ENCODE results near the gene CAB39L.

DNA sequence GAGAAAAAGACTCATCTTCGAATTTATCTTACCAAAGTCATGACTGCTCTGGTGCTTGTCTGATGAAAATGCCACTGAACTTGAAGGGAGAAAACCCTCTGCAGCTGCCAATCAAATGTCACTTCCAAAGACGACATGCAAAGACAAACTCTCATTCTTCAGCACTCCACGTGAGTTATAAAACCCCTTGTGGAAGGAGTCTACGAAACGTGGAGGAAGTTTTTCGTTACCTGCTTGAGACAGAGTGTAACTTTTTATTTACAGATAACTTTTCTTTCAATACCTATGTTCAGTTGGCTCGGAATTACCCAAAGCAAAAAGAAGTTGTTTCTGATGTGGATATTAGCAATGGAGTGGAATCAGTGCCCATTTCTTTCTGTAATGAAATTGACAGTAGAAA, 32.7 kb upstream of the CAB39L start:
- TF ChIP-seq EZH2 (IDR thresholded peaks at IDR 0.05; ENCODE audit: borderline replicate concordance, insufficient read depth, low read length, poor library complexity, severe bottlenecking) (no peak), MXI1 (conservative IDR thresholded peaks at IDR 0.05; ENCODE audit: poor library complexity, severe bottlenecking) (no peak), TAF1 (IDR thresholded peaks at IDR 0.05; ENCODE audit: low read depth) (no peak)
- TF ChIP-seq, protein P1, sequence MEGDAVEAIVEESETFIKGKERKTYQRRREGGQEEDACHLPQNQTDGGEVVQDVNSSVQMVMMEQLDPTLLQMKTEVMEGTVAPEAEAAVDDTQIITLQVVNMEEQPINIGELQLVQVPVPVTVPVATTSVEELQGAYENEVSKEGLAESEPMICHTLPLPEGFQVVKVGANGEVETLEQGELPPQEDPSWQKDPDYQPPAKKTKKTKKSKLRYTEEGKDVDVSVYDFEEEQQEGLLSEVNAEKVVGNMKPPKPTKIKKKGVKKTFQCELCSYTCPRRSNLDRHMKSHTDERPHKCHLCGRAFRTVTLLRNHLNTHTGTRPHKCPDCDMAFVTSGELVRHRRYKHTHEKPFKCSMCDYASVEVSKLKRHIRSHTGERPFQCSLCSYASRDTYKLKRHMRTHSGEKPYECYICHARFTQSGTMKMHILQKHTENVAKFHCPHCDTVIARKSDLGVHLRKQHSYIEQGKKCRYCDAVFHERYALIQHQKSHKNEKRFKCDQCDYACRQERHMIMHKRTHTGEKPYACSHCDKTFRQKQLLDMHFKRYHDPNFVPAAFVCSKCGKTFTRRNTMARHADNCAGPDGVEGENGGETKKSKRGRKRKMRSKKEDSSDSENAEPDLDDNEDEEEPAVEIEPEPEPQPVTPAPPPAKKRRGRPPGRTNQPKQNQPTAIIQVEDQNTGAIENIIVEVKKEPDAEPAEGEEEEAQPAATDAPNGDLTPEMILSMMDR (IDR thresholded peaks at IDR 0.05; ENCODE audit: poor library complexity, severe bottlenecking), result no peak
- TF ChIP-seq, protein P2, sequence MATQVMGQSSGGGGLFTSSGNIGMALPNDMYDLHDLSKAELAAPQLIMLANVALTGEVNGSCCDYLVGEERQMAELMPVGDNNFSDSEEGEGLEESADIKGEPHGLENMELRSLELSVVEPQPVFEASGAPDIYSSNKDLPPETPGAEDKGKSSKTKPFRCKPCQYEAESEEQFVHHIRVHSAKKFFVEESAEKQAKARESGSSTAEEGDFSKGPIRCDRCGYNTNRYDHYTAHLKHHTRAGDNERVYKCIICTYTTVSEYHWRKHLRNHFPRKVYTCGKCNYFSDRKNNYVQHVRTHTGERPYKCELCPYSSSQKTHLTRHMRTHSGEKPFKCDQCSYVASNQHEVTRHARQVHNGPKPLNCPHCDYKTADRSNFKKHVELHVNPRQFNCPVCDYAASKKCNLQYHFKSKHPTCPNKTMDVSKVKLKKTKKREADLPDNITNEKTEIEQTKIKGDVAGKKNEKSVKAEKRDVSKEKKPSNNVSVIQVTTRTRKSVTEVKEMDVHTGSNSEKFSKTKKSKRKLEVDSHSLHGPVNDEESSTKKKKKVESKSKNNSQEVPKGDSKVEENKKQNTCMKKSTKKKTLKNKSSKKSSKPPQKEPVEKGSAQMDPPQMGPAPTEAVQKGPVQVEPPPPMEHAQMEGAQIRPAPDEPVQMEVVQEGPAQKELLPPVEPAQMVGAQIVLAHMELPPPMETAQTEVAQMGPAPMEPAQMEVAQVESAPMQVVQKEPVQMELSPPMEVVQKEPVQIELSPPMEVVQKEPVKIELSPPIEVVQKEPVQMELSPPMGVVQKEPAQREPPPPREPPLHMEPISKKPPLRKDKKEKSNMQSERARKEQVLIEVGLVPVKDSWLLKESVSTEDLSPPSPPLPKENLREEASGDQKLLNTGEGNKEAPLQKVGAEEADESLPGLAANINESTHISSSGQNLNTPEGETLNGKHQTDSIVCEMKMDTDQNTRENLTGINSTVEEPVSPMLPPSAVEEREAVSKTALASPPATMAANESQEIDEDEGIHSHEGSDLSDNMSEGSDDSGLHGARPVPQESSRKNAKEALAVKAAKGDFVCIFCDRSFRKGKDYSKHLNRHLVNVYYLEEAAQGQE (IDR thresholded peaks at IDR 0.05; ENCODE audit: borderline replicate concordance), result no peak
